GM12865 (cell line): ENCODE measurements around the gene MYOCOS.
"Not testable (repeated sequence)": the region's sequence is repeated elsewhere in the genome, so short reads cannot be mapped to it uniquely, and the experiment has no call there.

Experiments used
- DNase-seq: peaks from one replicate; pipeline ENCODE4 v3.0.0; 2010; ENCODE audit warnings: low read depth
- H3K4me3 ChIP-seq: 2 replicates; pipeline ENCODE4 v1.5.1; 2011; ENCODE audit warnings: mild to moderate bottlenecking, low read depth, low read length, control low read depth
- CTCF ChIP-seq: IDR thresholded peaks from 2 replicates; pipeline ENCODE4 v1.5.1; 2011; ENCODE audit warnings: low read length, control low read depth, low read depth, inconsistent platforms; ENCODE audit not compliant: insufficient read depth; ENCODE audit errors: missing control alignments

The MYOCOS gene

GRCh38 chr1:171600862-171601261 is 21.2 kb upstream of the MYOCOS start:
- no peak for DNase-seq

GRCh38 chr1:171603042-171603441 is 19.0 kb upstream of the MYOCOS start:
- not testable (repeated sequence) for DNase-seq, H3K4me3 ChIP-seq

More at GRCh38 chr1:171600862-171601261, 21.2 kb upstream of the MYOCOS start:
- TF ChIP-seq CTCF, result no peak
- H3K4me3 ChIP-seq, result no peak overlapping the region

GRCh38 chr1:171606402-171606941 is 15.6 kb upstream of the MYOCOS start:
- H3K4me3 ChIP-seq, result no peak overlapping the region
- TF ChIP-seq CTCF, result no peak
- peak; percentile 43 for DNase-seq

- no peak overlapping the region for H3K4me3 ChIP-seq
- TF ChIP-seq CTCF, result no peak
- DNase-seq, result peak; percentile 33
Observed at GRCh38 chr1:171610385-171610784, 11.7 kb upstream of the MYOCOS start.

- H3K4me3 ChIP-seq, result no peak overlapping the region
- no peak for TF ChIP-seq CTCF
Observed at GRCh38 chr1:171611306-171611705, 10.7 kb upstream of the MYOCOS start.

GRCh38 chr1:171613282-171613681 is 8.8 kb upstream of the MYOCOS start:
- DNase-seq, result no peak
- TF ChIP-seq CTCF, result no peak

More at GRCh38 chr1:171611306-171611705, 10.7 kb upstream of the MYOCOS start:
- no peak for DNase-seq

GRCh38 chr1:171615122-171615906 is 6.7 kb upstream of the MYOCOS start:
- not testable (repeated sequence) for H3K4me3 ChIP-seq

More at GRCh38 chr1:171613282-171613681, 8.8 kb upstream of the MYOCOS start:
- H3K4me3 ChIP-seq, result no peak overlapping the region

GRCh38 chr1:171616586-171616985 is 5.5 kb upstream of the MYOCOS start:
- no peak for DNase-seq
- TF ChIP-seq CTCF, result no peak
- no peak overlapping the region for H3K4me3 ChIP-seq

More at GRCh38 chr1:171615122-171615906, 6.7 kb upstream of the MYOCOS start:
- peak; percentile 46 for DNase-seq
